GM20000 (cell line): ENCODE measurements around the gene SEMA3F.

ENCODE experiments used
- DNase-seq: peaks from one replicate; pipeline ENCODE4 v3.0.0; 2012; ENCODE audit warnings: low spot score
- CTCF ChIP-seq: IDR thresholded peaks from 2 replicates; pipeline ENCODE4 v1.5.1; 2012; ENCODE audit warnings: mild to moderate bottlenecking, control low read depth; ENCODE audit errors: extremely low read depth, missing control alignments

SEMA3F gene

DNA sequence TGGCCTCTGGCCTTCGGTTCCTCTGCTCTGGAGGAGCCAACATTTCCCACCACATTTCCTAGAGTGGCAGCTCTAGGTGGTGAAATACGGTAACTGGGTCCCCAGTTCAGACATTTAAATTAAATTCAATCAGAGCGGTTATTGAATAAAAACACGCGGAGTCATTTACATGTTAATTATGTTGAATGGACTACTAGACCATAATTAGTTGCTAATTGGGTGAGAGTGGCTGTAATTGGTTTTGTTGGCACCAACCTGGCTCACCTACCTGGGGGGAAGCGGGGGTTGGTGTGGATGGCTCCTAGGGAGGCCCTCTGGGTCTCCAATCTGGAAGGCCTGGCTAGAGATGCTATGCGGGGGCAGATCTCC is 12.7 kb downstream of the SEMA3F start:
- TF ChIP-seq CTCF: no peak
- no peak for DNase-seq

DNA sequence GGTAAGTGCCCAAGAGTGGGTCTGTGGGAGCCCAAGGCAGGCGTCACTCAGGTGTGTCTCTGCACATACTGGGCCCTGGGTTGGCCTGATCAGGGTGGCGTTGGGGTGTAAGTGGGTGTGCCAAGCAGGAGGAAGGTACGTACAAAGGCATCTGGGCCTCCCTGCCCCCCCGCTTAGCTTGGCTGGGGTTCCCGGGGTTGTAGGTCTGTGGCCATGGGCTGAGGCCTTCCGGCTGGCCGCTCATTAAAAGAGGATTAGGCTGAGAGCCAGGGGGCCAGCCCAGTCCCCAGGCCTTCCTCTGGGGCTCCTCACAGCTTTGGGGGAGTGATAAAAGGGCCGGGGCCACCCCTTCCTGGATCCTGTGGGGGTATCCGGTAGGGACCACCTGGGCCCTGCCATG is 13.3 kb downstream of the SEMA3F start:
- no peak for DNase-seq

DNA sequence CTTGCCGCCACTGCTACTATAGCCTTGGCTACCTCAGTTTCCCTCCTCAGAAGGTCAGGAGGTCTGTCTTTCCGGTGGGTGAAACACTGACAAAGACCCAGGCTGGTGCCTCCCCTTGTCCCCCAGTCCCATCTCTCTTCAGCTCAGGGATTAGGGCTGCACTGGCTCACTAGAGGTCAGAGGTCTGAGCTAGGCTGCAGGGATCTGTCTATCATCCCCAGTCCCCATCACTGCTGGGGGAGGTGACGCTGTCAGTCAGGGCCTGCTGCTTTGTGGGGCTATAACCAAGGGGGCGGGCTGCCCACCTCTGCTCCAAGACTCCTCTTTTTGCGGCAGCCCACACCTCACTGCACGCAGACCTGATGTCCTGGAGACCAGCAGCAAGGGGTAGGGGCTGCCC is 13.7 kb downstream of the SEMA3F start:
- no peak for DNase-seq
- TF ChIP-seq CTCF: no peak

More for the DNA sequence above, 13.3 kb downstream of the SEMA3F start:
- no peak for TF ChIP-seq CTCF

GRCh38 chr3:50169232-50169832 is 14.2 kb downstream of the SEMA3F start:
- DNase-seq: no peak
- TF ChIP-seq CTCF: no peak

GRCh38 chr3:50169858-50170257 is 14.7 kb downstream of the SEMA3F start:
- TF ChIP-seq CTCF: no peak
- no peak for DNase-seq

GRCh38 chr3:50170689-50171088 is 15.6 kb downstream of the SEMA3F start:
- TF ChIP-seq CTCF: no peak
- no peak for DNase-seq

- DNase-seq: no peak
- no peak for TF ChIP-seq CTCF
These were observed 16.6 kb downstream of the SEMA3F start for GRCh38 chr3:50171540-50172301.
